RWPE1 (cell line): ENCODE results near the gene WIPF2.

ENCODE experiments used
- CTCF ChIA-PET: fragments of 350-600 bp; sonication (Branson Sonifier 250); formaldehyde crosslinking; extraction: SDS; loops from one replicate; lab custom pipeline; 2021; lab: Yijun Ruan, JAX
- POLR2A ChIA-PET: fragments of 400-600 bp; formaldehyde crosslinking; extraction: SDS; loops from one replicate; lab custom pipeline; 2020; ENCODE audit warnings: antibody characterized with exemption; ENCODE audit not compliant: low non-redundant PET; lab: Yijun Ruan, JAX
- DNase-seq: peaks from one replicate; pipeline ENCODE4 v3.0.0; 2012; ENCODE audit warnings: low spot score
- H3K27ac ChIP-seq: fragments of 450-650 bp; 2 replicates; pipeline ENCODE4 v1.5.1; 2017
- CTCF ChIP-seq: fragments of 450-650 bp; conservative IDR thresholded peaks from 2 replicates; pipeline ENCODE4 v1.5.1; 2017; ENCODE audit warnings: low read depth, mild to moderate bottlenecking

Gene WIPF2

GRCh38 chr17:40244255-40244654 lies 25.2 kb downstream of the WIPF2 start:
- DNase-seq, result no peak
- TF ChIP-seq CTCF, result no peak
- no peak overlapping the region for H3K27ac ChIP-seq
- ChIA-PET POLR2A (no interaction called here), CTCF (interaction anchor here (0.5 to 1.0 kb wide), 2 partner anchors 42 to 584 kb away, joined by 3 to 4 read pairs; no protein-coding TSS in a partner anchor)

GRCh38 chr17:40247926-40248495 lies 28.9 kb downstream of the WIPF2 start:
- ChIA-PET CTCF (interaction anchor here (0.5 kb wide), 1 partner anchor 167 kb away, joined by 3 read pairs; no protein-coding TSS in a partner anchor), POLR2A (no interaction called here)
- DNase-seq, result no peak
- no peak for TF ChIP-seq CTCF
- H3K27ac ChIP-seq, result no peak overlapping the region

- POLR2A ChIA-PET, result no interaction called here
- no peak for TF ChIP-seq CTCF
- H3K27ac ChIP-seq, result no peak overlapping the region
- CTCF ChIA-PET, result interaction anchor here (0.5 kb wide), 1 partner anchor 166 kb away, joined by 3 read pairs; no protein-coding TSS in a partner anchor
- no peak for DNase-seq
Measured at GRCh38 chr17:40248507-40248906, 29.4 kb downstream of the WIPF2 start.

- POLR2A ChIA-PET, result no interaction called here
- H3K27ac ChIP-seq, result no peak overlapping the region
- TF ChIP-seq CTCF, result no peak
- DNase-seq, result peak; percentile 58
- CTCF ChIA-PET, result no interaction called here
Measured at GRCh38 chr17:40251576-40251975, 32.5 kb downstream of the WIPF2 start.

GRCh38 chr17:40253565-40253964 lies 34.5 kb downstream of the WIPF2 start:
- POLR2A ChIA-PET, result no interaction called here
- no peak overlapping the region for H3K27ac ChIP-seq
- no peak for TF ChIP-seq CTCF
- DNase-seq, result no peak
- CTCF ChIA-PET, result no interaction called here

- no peak overlapping the region for H3K27ac ChIP-seq
- no peak for TF ChIP-seq CTCF
- ChIA-PET CTCF (interaction anchor here (0.6 to 0.7 kb wide), 2 partner anchors 37 to 673 kb away, joined by 5 to 6 read pairs; no protein-coding TSS in a partner anchor), POLR2A (interaction anchor here (0.7 kb wide), 1 partner anchor 13 kb away, joined by 15 read pairs; no protein-coding TSS in a partner anchor)
- DNase-seq, result no peak
Measured at GRCh38 chr17:40259505-40259904, 40.4 kb downstream of the WIPF2 start.
